GM10248 (cell line): ENCODE results near the gene SUSD6.

Experiments used
- CTCF ChIA-PET: fragments of 300-600 bp; sonication (Branson Sonifier 250); formaldehyde crosslinking; extraction: SDS; loops from one replicate; lab custom pipeline; 2021; ENCODE audit warnings: antibody characterized with exemption; lab: Yijun Ruan, JAX
- POLR2A ChIA-PET: fragments of 350-650 bp; sonication (Branson Sonifier 250); formaldehyde crosslinking; extraction: SDS; loops from one replicate; lab custom pipeline; 2020; ENCODE audit warnings: antibody characterized with exemption; lab: Yijun Ruan, JAX
- DNase-seq: peaks from one replicate; pipeline ENCODE4 v3.0.0; 2012; ENCODE audit errors: extremely low spot score
- TF ChIP-seq, protein P1 (sequence below): IDR thresholded peaks from 2 replicates; pipeline ENCODE4 v1.5.1; 2012; ENCODE audit warnings: mild to moderate bottlenecking, low read depth; ENCODE audit errors: extremely low read depth, missing control alignments, control extremely low read depth

SUSD6 gene

GRCh38 chr14:69699748-69700303 is 88.4 kb downstream of the SUSD6 start:
- ChIA-PET POLR2A (no interaction called here), CTCF (interaction anchor here (0.8 to 2.3 kb wide), 4 partner anchors 10 to 96 kb away, joined by 3 to 14 read pairs (median 4); no protein-coding TSS in a partner anchor)
- TF ChIP-seq, protein P1, sequence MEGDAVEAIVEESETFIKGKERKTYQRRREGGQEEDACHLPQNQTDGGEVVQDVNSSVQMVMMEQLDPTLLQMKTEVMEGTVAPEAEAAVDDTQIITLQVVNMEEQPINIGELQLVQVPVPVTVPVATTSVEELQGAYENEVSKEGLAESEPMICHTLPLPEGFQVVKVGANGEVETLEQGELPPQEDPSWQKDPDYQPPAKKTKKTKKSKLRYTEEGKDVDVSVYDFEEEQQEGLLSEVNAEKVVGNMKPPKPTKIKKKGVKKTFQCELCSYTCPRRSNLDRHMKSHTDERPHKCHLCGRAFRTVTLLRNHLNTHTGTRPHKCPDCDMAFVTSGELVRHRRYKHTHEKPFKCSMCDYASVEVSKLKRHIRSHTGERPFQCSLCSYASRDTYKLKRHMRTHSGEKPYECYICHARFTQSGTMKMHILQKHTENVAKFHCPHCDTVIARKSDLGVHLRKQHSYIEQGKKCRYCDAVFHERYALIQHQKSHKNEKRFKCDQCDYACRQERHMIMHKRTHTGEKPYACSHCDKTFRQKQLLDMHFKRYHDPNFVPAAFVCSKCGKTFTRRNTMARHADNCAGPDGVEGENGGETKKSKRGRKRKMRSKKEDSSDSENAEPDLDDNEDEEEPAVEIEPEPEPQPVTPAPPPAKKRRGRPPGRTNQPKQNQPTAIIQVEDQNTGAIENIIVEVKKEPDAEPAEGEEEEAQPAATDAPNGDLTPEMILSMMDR, result no peak
- no peak for DNase-seq

DNA sequence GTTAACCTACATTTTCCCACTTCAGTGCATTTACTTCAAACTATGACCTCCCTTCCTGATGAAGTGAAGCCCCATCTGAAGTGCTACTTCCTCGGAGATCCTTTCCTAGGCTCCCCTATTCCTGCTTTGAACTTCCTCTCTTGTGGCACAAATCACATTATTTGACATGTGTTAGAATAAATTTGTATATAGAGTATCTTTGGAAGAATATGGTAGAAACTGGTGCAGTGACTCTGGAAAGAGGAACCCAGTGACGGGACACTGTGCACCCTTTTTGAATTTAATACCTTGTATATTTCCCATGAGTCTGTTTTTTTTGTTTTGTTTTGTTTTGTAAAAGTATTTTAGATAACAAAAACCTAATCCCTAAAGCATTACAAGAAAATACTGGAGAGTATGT is 89.2 kb downstream of the SUSD6 start:
- ChIA-PET POLR2A (no interaction called here), CTCF (interaction anchor here (1.4 to 2.3 kb wide), 3 partner anchors 8 to 27 kb away, joined by 3 to 14 read pairs (median 4); no protein-coding TSS in a partner anchor)
- no peak for DNase-seq
- TF ChIP-seq, protein P1, result no peak

- ChIA-PET POLR2A (interaction anchor here (0.6 to 0.7 kb wide), 2 partner anchors 106 to 224 kb away, joined by 3 read pairs; no protein-coding TSS in a partner anchor), CTCF (interaction anchor here (1.2 to 1.4 kb wide), 3 partner anchors 8 to 95 kb away, joined by 3 to 4 read pairs (median 4); no protein-coding TSS in a partner anchor)
- TF ChIP-seq, protein P1, result no peak
- no peak for DNase-seq
Observed at GRCh38 chr14:69701291-69701690, 89.9 kb downstream of the SUSD6 start.

GRCh38 chr14:69701857-69702256 is 90.5 kb downstream of the SUSD6 start:
- CTCF ChIA-PET, result interaction anchor here (0.9 to 1.4 kb wide), 4 partner anchors 9 to 96 kb away, joined by 3 to 4 read pairs (median 4); no protein-coding TSS in a partner anchor
- TF ChIP-seq, protein P1, result no peak
- DNase-seq, result no peak
- POLR2A ChIA-PET, result interaction anchor here (0.6 to 0.7 kb wide), 2 partner anchors 106 to 224 kb away, joined by 3 read pairs; no protein-coding TSS in a partner anchor

- POLR2A ChIA-PET, result no interaction called here
- TF ChIP-seq, protein P1, result no peak
- DNase-seq, result no peak
- CTCF ChIA-PET, result interaction anchor here (0.9 to 2.0 kb wide), 4 partner anchors 11 to 229 kb away, joined by 3 to 10 read pairs (median 4); no protein-coding TSS in a partner anchor
Observed at GRCh38 chr14:69703047-69704039, 91.9 kb downstream of the SUSD6 start.

DNA sequence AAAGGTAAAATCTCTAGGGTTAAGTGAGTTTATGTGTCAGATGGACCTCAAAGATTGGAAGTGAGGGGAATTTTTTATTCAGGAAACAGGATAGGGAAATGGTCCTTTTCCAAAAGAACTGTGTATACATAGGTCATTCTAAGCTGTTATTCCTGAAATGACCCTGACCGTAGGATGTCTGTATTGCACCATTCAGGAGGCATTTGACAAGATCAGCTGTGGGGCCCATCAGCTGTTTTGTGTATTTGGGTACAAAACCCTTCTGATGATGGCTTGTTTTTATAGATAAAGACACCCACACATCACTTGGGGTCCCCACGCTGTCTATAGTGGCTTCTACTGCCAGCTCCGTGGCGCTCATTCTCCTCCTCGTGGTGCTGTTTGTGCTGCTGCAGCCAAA is 92.9 kb downstream of the SUSD6 start:
- POLR2A ChIA-PET, result no interaction called here
- CTCF ChIA-PET, result interaction anchor here (0.9 to 2.6 kb wide), 7 partner anchors 10 to 230 kb away, joined by 3 to 11 read pairs (median 4); no protein-coding TSS in a partner anchor
- TF ChIP-seq, protein P1, result no peak
- DNase-seq, result no peak
